DMS153 treated with DMSO at 0.1 percent for 48 hours (cell line): ENCODE results near the gene MOCOS.
"Not testable (repeated sequence)": the region's sequence is repeated elsewhere in the genome, so short reads cannot be mapped to it uniquely, and the experiment has no call there.

Experiments used
- DNase-seq: peaks from one replicate; lab custom pipeline; 2025; ENCODE audit not compliant: unreplicated experiment; lab: John Stamatoyannopoulos, UW

The MOCOS gene

DNA sequence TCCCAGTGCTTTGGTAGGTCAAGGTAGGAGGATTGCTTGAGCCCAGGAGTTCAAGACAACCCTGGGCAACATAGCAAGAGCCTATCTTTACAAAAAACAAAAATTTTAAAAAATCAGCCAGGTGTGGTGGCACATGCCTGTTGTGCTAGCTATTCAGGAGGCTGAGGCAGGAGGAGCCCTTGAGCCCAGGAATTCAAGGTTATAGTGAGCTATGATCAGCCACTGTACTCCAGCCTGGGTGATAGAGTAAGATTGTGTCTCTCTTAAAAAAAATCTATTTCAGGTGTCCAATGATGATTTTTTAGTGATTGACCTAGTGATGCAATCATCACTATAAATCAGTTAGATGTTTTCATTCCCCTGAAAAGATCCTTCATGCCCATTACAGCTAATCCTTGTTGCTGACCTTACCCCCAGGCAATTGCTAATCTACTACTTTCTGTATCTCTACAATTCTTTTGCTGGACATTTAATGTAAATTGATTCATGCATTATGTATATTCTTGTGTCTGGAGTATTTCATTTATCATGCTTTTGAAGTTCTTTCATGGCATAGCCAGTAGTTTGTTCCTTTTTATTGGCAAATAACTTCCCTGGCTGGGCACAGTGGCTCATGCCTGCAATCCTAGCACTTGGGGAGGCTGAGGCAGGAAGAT is 10.3 kb downstream of the MOCOS start:
- DNase-seq: no peak

GRCh38 chr18:36199691-36200295 is 12.5 kb downstream of the MOCOS start:
- DNase-seq: no peak

DNA sequence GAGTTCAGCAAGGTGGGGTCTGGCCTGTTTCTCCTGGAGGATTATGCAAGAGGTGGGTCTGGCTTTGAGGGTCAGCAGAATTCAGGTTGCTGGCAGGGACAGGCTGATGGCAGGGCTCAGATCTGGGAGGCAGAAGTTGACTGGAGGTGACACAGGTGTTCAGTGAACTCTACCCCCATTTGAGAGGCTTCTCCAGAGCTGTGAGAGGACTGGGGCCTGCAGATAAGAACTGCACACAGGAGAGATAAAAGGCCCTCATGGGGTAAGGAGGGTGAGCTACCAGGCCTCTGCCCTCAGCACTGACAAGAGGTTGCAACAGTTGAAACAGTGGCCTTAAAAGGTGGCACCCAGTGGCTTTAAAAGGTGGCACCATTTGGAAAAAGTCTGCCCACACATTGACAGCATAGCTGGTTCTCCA is 13.1 kb downstream of the MOCOS start:
- DNase-seq: no peak

- no peak for DNase-seq
Observed at GRCh38 chr18:36201765-36202164, 14.5 kb downstream of the MOCOS start.

DNA sequence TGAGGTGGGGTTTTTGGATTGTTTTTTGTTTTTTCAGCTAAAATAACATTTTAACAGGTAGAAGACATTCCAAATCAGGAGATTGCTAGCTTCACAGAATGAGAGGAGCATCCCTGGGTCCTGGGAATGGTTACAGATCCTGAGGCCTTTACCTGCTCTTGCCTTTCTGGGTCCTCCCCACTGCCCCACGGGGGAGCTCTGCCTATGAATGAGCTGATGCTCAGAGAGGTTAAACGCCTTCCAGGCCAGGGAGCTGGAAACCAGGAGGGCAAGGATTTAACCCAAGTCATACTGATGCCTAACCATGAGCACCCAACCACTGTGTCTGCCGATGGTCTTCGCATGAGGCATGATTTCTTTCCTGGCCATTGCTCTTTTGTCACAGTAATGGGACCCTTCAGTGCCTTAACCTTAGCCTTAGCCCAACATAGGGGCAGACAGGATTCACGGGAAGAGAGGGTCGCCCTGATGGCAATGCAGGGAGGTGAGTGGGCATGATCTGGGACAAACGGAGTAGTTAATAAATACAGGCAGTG is 16.1 kb downstream of the MOCOS start:
- DNase-seq: no peak

- DNase-seq: no peak
Observed at GRCh38 chr18:36205166-36205565, 17.9 kb downstream of the MOCOS start.

DNA sequence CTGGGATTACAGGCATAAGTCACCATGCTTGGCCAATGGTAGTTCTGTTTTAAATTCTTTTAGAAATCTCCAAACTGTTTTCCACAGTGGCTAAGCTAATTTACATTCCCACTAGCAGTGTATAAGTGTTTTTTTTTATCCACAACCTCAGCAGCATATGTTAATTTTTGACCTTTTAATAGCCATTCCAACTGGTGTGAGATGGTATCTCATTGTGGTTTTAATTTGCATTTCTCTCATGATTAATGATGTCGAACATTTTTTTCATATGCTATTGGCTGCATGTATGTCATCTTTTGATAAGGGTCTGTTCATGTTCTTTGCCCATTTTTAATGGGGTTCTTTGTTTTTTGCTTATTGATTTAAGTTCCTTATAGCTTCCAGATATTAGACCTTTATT is 20.0 kb downstream of the MOCOS start:
- no peak for DNase-seq

- DNase-seq: not testable (repeated sequence)
Observed at GRCh38 chr18:36207969-36208368, 20.7 kb downstream of the MOCOS start.

GRCh38 chr18:36211612-36212065 is 24.3 kb downstream of the MOCOS start:
- DNase-seq: no peak

DNA sequence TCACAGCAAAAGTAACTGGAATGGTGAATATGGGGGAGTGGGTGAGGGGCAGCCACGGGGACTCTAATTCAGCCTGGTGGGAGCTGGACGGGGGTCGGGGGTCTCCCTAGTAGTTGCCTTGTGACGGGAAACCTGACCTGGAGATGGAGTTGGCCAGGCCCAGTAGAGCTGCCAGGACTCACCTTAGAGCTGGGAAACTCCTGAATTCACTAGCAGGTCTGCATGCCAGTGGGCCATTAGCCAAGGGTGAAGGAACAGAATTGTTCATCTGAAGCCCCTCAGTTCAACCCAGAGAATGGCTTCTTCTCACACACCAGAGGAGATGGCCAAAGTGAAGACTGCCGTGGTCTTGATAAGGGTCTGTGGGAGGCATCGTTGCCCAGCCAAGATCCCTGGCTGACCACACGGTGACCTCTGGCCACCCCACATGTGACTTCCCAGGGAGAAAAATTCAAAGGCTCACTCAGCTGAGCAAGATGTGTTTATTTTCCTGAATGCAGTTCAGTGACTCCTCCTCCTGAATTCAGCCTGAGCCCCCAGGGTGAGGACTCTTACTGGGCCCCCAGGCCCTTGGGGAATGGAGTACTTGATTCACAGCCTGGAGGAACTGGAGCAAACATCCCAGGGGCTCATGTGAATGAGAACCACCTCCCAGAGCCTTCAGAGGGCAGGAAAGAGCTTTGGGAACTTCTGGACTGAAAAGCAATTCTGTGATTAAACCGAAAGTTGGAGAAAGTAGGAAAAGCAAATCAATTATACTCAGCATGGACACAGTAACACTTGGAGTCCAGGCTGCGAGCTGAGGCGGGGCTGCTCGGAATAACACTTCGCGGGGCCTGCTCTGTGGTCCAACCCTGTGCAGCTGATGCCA is 25.2 kb downstream of the MOCOS start:
- no peak for DNase-seq

DNA sequence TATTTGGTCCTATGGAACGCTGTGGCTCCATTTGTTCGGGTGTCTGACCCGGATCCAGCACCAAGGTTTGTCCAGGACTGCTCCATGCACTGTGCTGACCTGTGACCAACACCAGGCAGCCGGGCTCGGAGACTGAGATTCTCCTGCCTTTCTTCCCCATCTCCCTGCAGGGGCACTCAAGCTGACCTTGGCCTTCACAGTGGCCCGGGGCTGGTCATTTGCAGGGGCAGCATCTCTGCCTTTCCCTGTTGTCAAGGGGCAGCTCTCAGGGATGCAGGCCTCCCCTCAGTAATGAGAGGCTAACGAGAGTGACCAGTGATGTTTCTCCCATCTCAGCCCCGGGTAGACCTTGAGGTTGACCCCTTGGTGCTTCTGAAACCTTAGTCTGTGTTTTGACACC is 27.5 kb downstream of the MOCOS start:
- no peak for DNase-seq

DNA sequence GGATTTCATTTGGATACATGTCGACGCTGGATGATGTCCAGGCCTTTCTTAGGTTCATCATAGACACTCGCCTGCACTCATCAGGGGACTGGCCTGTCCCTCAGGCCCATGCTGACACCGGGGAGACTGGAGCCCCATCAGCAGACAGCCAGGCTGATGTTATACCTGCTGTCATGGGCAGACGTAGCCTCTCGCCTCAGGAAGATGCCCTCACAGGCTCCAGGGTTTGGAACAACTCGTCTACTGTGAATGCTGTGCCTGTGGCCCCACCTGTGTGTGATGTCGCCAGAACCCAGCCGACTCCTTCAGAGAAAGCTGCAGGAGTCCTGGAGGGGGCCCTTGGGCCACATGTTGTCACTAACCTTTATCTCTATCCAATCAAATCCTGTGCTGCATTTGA is 28.3 kb downstream of the MOCOS start:
- no peak for DNase-seq

DNA sequence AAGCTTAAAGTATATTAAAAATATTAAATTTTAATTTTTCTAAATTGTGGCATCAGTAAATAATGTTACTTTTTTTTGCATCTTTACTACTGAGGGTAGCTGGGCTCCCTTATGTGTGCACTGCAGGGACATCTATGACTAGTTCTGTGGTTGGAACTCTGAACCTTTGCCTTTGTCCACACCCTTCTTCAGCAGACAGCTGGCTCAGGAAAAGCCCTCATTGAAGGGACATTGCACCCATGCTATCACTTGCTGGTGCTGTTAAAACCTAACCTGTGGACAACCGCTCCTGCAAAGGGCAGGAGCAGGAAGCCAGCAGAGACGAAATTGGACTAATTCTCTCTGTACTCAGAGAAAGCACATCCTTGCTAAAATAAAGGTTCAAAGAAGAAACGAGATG is 30.1 kb downstream of the MOCOS start:
- no peak for DNase-seq

- no peak for DNase-seq
Observed at GRCh38 chr18:36229188-36229587, 41.9 kb downstream of the MOCOS start.

DNA sequence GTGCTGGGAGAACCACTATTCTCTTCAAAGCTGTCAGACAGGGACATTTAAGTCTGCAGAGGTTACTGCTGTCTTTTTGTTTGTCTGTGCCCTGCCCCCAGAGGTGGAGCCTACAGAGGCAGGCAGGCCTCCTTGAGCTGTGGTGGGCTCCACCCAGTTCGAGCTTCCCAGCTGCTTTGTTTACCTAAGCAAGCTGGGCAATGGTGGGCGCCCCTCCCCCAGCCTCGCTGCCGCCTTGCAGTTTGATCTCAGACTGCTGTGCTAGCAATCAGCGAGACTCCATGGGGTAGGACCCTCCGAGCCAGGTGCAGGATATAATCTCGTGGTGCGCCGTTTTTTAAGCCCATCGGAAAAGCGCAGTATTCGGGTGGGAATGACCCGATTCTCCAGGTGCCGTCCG is 53.2 kb downstream of the MOCOS start:
- DNase-seq: not testable (repeated sequence)

DNA sequence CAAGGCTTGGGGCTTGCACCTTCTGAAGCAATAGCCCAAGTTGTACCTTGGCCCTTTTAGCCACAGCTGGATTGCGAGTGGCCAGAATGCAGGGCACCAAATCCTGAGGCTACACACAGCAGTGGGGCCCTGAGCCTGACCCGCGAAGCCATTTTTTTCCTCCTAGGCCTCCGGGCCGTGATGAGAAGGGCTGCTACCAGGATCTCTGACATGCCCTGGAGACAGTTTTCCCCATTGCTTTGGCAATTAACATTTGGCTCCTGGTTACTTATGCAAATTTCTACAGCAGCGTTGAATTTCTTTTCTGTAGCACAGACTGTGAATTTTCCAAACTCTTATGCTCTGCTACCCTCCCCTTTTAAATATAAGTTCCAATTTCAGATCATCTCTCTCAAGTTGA is 54.5 kb downstream of the MOCOS start:
- no peak for DNase-seq

GRCh38 chr18:36247036-36247435 is 59.7 kb downstream of the MOCOS start:
- DNase-seq: no peak

DNA sequence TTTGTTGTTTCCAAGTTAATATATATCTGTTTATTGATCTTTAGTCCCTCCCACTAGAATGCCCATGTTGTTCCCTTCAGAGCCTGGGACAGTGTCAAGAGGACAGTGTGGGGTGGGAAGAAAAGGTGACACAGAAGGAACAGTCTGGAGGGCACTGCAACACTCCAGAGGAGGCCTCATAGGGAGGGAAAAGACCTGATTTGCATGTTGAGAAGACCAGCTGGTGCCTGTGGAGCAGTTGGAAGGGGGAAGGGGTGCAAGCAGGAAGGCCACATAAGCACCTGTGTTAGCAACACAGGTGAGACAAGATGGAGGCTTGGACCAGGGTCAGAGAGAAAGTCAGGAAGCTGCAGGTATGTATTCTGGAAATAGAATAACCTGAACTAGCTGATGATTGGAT is 62.1 kb downstream of the MOCOS start:
- DNase-seq: no peak

DNA sequence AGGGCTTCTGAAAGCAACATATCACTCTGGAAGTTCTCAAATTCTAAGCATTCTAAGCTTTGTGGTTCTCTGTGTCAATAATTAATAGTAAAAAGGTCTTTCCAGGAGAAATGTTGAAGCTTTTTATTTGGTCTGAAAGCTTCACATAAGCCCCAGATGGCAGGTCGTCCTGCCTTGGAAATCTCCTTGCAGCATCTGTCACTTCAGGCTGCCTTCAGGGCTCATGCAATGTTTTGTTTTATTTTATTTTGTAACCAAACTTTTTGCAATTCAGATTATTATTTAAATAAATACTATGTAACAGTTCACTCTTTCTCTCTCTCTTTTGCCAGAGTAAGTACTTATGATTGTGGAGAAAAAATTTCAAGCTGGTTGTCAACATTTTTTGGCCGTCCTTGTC is 63.5 kb downstream of the MOCOS start:
- no peak for DNase-seq

DNA sequence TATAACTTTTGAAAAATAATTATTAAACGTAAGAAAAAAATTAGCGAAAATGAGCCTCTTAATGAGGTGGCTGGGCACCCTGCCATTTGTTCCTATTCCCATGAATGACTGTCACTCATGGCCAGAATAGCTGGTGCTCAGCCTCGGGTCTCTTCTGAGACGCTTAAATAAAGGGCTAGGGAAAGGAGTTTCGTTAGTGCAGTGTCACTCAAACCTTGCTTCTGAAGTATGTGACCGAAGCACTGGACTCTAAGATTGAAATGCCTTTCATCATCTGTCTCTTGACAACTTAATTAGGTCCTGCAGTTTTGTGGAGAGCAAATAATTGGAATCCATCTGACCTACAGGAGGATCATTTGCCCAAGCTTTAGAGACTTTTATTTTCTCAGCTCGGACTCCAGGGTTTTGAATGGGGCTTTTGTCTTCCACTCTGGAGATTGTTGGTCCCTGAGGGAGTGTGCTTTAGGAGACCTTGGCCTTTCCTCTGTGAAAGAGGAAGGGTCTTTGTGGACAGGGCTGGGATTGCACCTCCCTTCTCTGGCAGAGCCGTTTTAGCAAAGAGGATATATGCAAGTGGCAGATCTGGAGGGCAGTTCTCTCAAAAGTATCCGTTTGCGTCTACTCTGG is 67.9 kb downstream of the MOCOS start:
- DNase-seq: no peak

- DNase-seq: no peak
Observed at GRCh38 chr18:36256094-36256493, 68.8 kb downstream of the MOCOS start.
